Calu3 (cell line): ENCODE results near the gene NEDD4L. TPM values are rescaled to one million over a fixed set of nuclear protein-coding genes. Genes with fewer than 3 reads are reported as not detected.

ENCODE experiments used
- BruUV-seq: library from RNA; stranded (reverse); fragments of 400-500 nt; replicated peaks from 2 replicates; lab custom pipeline; 2021; lab: Mats Ljungman, UMichigan
- CTCF ChIA-PET: fragments of 300-600 bp; sonication (Branson Sonifier 250); formaldehyde crosslinking; loops from one replicate; lab custom pipeline; 2022; ENCODE audit warnings: antibody characterized with exemption; lab: Charles Lee
- DNase-seq: peaks from one replicate; pipeline ENCODE4 v3.0.0; 2022
- H3K27ac Mint-ChIP-seq: one replicate; pipeline ENCODE4 v1.8.0; 2022; ENCODE audit warnings: mixed read lengths; ENCODE audit not compliant: unreplicated experiment
- H3K27me3 Mint-ChIP-seq: one replicate; pipeline ENCODE4 v1.8.0; 2022; ENCODE audit warnings: mixed read lengths; ENCODE audit not compliant: unreplicated experiment
- H3K36me3 Mint-ChIP-seq: one replicate; pipeline ENCODE4 v1.8.0; 2022; ENCODE audit warnings: mild to moderate bottlenecking, moderate library complexity, mixed read lengths; ENCODE audit not compliant: insufficient read depth, unreplicated experiment
- H3K4me1 Mint-ChIP-seq: one replicate; pipeline ENCODE4 v1.8.0; 2022; ENCODE audit warnings: mild to moderate bottlenecking, low read depth, mixed read lengths; ENCODE audit not compliant: unreplicated experiment
- H3K4me3 Mint-ChIP-seq: one replicate; pipeline ENCODE4 v1.8.0; 2022; ENCODE audit warnings: mild to moderate bottlenecking, low read depth, moderate library complexity, mixed read lengths; ENCODE audit not compliant: unreplicated experiment
- H3K9me3 Mint-ChIP-seq: one replicate; pipeline ENCODE4 v1.8.0; 2022; ENCODE audit warnings: low read depth, mixed read lengths; ENCODE audit not compliant: unreplicated experiment
- intact Hi-C: fragments of 100-400 bp; cut with micrococcal nuclease; formaldehyde crosslinking; loops from one replicate; pipeline ENCODE4 v1.10.0; 2022; ENCODE audit not compliant: unreplicated experiment
- total RNA-seq: library from RNA; stranded (reverse); gene quantifications from 2 replicates; pipeline ENCODE4 v1.2.3, GENCODE V29; 2022
- TF ChIP-seq, protein P1 (sequence below): fragments of 200-600 bp; IDR thresholded peaks from one replicate; pipeline ENCODE4 v1.8.0; 2022; ENCODE audit warnings: antibody characterized with exemption; ENCODE audit not compliant: unreplicated experiment

The NEDD4L gene
- total RNA-seq, 1 experiment from 2014 or later, result 213 TPM

DNA sequence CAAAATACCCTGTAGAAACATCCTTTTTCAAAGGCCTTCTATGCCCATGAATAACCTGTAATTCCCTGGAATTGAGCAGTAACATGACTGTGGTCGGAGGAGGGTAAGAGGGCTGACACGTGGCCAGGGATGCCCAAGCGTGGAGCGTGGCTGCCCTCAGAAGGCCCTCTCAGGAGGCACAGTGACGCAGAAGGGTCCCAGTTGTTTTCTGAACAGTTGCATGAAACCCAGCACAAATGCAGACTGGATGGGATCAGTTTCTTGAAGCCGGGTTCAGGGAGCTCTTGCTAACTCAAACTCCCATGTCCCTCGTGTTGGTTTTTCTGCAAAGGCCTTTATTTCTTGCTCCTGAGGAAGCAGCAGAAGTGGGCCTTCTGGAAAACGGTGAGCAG lies 347.9 kb downstream of the NEDD4L start:
- DNase-seq, result no peak
- Mint-ChIP-seq H3K9me3 (no peaks in the 10 kb centered on the region), H3K36me3 (peaks cover 76% of the 10 kb centered on the region), H3K4me3 (no peak overlapping the region), H3K27me3 (no peaks in the 10 kb centered on the region), H3K27ac (no peak overlapping the region), H3K4me1 (no peaks in the 10 kb centered on the region)
- intact Hi-C loops, result no loop called here
- TF ChIP-seq, protein P1, sequence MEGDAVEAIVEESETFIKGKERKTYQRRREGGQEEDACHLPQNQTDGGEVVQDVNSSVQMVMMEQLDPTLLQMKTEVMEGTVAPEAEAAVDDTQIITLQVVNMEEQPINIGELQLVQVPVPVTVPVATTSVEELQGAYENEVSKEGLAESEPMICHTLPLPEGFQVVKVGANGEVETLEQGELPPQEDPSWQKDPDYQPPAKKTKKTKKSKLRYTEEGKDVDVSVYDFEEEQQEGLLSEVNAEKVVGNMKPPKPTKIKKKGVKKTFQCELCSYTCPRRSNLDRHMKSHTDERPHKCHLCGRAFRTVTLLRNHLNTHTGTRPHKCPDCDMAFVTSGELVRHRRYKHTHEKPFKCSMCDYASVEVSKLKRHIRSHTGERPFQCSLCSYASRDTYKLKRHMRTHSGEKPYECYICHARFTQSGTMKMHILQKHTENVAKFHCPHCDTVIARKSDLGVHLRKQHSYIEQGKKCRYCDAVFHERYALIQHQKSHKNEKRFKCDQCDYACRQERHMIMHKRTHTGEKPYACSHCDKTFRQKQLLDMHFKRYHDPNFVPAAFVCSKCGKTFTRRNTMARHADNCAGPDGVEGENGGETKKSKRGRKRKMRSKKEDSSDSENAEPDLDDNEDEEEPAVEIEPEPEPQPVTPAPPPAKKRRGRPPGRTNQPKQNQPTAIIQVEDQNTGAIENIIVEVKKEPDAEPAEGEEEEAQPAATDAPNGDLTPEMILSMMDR, result no peak
- CTCF ChIA-PET, result no interaction called here
- BruUV-seq, result no TSS peak

DNA sequence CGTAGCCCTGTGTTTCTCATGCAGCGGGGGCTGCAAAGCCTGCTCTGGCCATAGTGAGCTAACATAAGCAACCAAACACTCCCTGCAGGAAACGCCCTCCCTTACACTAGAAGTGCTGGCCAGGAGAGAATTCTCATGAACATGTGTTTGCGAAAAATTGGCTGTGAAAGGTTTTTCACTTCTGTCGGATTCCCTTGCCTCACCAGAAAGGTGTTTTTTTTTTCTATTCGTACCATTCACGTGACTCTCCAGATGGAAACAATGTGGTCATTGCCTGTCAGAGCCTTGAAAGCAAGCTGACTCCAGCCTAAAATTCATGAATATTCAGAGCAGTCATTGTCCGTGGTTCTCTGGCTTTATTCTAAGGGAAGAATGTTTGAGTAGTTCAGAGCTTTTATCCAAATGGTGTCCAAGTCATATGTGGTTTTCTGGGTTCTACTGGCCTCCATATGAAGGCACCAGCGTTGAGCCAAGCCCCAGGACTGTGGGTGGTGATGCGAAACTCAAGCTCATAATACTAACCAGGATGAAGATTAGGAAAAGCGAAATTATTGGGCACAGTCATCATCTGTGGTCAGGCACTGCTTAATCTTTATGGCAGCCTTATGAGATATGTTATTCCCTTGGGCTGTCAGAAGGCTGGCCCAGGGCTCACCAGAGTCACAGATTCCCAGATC lies 348.4 kb downstream of the NEDD4L start:
- Mint-ChIP-seq H3K4me1 (no peaks in the 10 kb centered on the region), H3K9me3 (no peaks in the 10 kb centered on the region), H3K27ac (no peak overlapping the region), H3K36me3 (peaks cover 74% of the 10 kb centered on the region), H3K27me3 (no peaks in the 10 kb centered on the region), H3K4me3 (no peak overlapping the region)
- CTCF ChIA-PET, result no interaction called here
- DNase-seq, result no peak
- no TSS peak for BruUV-seq
- intact Hi-C loops, result no loop called here
- TF ChIP-seq, protein P1, result no peak

DNA sequence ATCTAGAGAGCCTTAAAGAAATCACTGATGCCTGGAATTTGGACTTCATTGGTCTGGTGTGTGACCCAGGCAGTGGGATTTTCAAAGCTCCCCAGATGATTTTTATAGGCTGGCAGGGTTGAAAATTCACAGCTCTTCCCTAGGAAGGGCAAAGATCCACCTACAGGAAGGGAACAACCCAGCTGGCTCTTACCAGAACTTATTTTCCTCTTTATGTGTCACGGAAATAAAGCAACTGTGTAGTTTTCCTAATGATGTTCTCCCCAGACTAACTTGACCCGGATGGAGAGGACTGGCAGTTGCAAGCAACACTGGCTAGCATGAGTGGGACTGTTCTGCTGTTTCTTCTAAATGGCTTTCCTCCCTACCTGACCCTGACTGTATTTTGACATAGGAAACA lies 349.3 kb downstream of the NEDD4L start:
- no peaks in the 10 kb centered on the region for H3K9me3 Mint-ChIP-seq
- H3K4me1 Mint-ChIP-seq, result no peaks in the 10 kb centered on the region
- TF ChIP-seq, protein P1, result no peak
- CTCF ChIA-PET, result no interaction called here
- BruUV-seq, result no TSS peak
- H3K36me3 Mint-ChIP-seq, result peaks cover 75% of the 10 kb centered on the region
- intact Hi-C loops, result no loop called here
- H3K27me3 Mint-ChIP-seq, result no peaks in the 10 kb centered on the region
- no peak overlapping the region for H3K4me3 Mint-ChIP-seq
- H3K27ac Mint-ChIP-seq, result no peak overlapping the region
- DNase-seq, result no peak

DNA sequence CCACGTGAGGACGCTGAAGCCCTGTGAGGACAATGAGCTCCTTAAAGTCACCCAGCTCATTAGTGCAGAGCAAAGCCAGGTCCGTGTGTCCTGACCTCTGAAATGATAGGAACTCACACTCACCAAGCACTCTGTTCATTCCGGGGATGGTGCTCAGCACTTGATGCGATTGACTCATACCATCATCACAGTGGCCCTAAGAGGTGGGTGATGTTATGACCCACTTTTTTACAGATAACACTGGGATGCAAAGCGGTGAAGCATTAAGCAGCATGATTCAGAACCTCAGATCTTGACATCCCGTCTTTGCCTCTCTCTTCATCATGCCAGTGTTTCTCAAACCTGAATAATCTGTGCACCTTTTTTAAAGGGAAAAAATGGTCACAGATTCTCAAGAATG lies 350.0 kb downstream of the NEDD4L start:
- H3K27me3 Mint-ChIP-seq, result no peaks in the 10 kb centered on the region
- DNase-seq, result no peak
- intact Hi-C loops, result no loop called here
- peaks cover 75% of the 10 kb centered on the region for H3K36me3 Mint-ChIP-seq
- CTCF ChIA-PET, result no interaction called here
- H3K4me3 Mint-ChIP-seq, result no peak overlapping the region
- no peaks in the 10 kb centered on the region for H3K4me1 Mint-ChIP-seq
- H3K27ac Mint-ChIP-seq, result no peak overlapping the region
- no TSS peak for BruUV-seq
- TF ChIP-seq, protein P1, result no peak
- H3K9me3 Mint-ChIP-seq, result no peaks in the 10 kb centered on the region
